Measurements from ENCODE around the gene IL27RA.

Gene IL27RA

GRCh38 chr19:14089662-14090508 lies 58.3 kb downstream of the IL27RA start:
- peak; percentile 65 for DNase-seq

GRCh38 chr19:14090509-14091080 lies 59.0 kb downstream of the IL27RA start, which contains the start of gene SAMD1:
SAMD1 (minus strand) TSS chr19:14090751.
- DNase-seq = peak; percentile 94

- DNase-seq = no peak
Observed at GRCh38 chr19:14091081-14091812, 59.7 kb downstream of the IL27RA start.

GRCh38 chr19:14091813-14092462 lies 60.4 kb downstream of the IL27RA start:
- peak; percentile 63 for DNase-seq

GRCh38 chr19:14093117-14093823 lies 61.7 kb downstream of the IL27RA start:
- DNase-seq = no peak

GRCh38 chr19:14094854-14095253 lies 63.3 kb downstream of the IL27RA start:
- no peak for DNase-seq

- DNase-seq = no peak
Observed at GRCh38 chr19:14096272-14096992, 64.9 kb downstream of the IL27RA start.

- no peak for DNase-seq
Observed at GRCh38 chr19:14097532-14098151, 66.1 kb downstream of the IL27RA start.

- DNase-seq = no peak
Observed at GRCh38 chr19:14101003-14101545, 69.5 kb downstream of the IL27RA start.

- DNase-seq = no peak
Observed at GRCh38 chr19:14102102-14102696, 70.6 kb downstream of the IL27RA start.

- no peak for DNase-seq
Observed at GRCh38 chr19:14102756-14103155, 71.2 kb downstream of the IL27RA start.
